C4-2B (cell line): ENCODE data around the gene DAZL.

Source experiments
- H3K27ac ChIP-seq: fragments of 450-650 bp; 2 replicates; pipeline ENCODE4 v1.5.1; 2017
- CTCF ChIP-seq: fragments of 450-650 bp; conservative IDR thresholded peaks from 2 replicates; pipeline ENCODE4 v1.5.1; 2017; ENCODE audit warnings: mild to moderate bottlenecking
- ZFX ChIP-seq: fragments of 450-650 bp; IDR thresholded peaks from 2 replicates; pipeline ENCODE4 v1.6.1; 2017

Gene DAZL

GRCh38 chr3:16570113-16570512, 35.1 kb downstream of the DAZL start:
- no peak overlapping the region for H3K27ac ChIP-seq
- TF ChIP-seq ZFX: no peak
- no peak for TF ChIP-seq CTCF

- H3K27ac ChIP-seq: no peak overlapping the region
- TF ChIP-seq CTCF: no peak
- no peak for TF ChIP-seq ZFX
These were observed 36.7 kb downstream of the DAZL start for GRCh38 chr3:16568532-16568931.

GRCh38 chr3:16568115-16568514, 37.1 kb downstream of the DAZL start:
- no peak for TF ChIP-seq ZFX
- no peak for TF ChIP-seq CTCF
- H3K27ac ChIP-seq: no peak overlapping the region

- TF ChIP-seq CTCF (no peak), ZFX (no peak)
- H3K27ac ChIP-seq: no peak overlapping the region
These were observed 45.4 kb downstream of the DAZL start for GRCh38 chr3:16559653-16560365.

GRCh38 chr3:16554126-16554525, 51.1 kb downstream of the DAZL start:
- TF ChIP-seq ZFX (no peak), CTCF (no peak)
- H3K27ac ChIP-seq: no peak overlapping the region

GRCh38 chr3:16552757-16553156, 52.5 kb downstream of the DAZL start:
- no peak for TF ChIP-seq ZFX
- TF ChIP-seq CTCF: no peak

GRCh38 chr3:16551342-16551976, 53.8 kb downstream of the DAZL start:
- TF ChIP-seq ZFX: no peak
- TF ChIP-seq CTCF: no peak
- no peak overlapping the region for H3K27ac ChIP-seq

More at GRCh38 chr3:16552757-16553156, 52.5 kb downstream of the DAZL start:
- no peak overlapping the region for H3K27ac ChIP-seq
